HG03521 (cell line): Measurements from ENCODE around the gene ZGPAT.

Experiments
- ATAC-seq: cut with Tn5 transposase; IDR thresholded peaks from one replicate; pipeline ENCODE4 v1.9.1; 2021; ENCODE audit warnings: mild to moderate bottlenecking, moderate library complexity; ENCODE audit not compliant: unreplicated experiment

Gene ZGPAT

GRCh38 chr20:63691711-63692435 lies 16.0 kb upstream of the ZGPAT start:
- ATAC-seq = no peak

- ATAC-seq = no peak
These were observed 15.3 kb upstream of the ZGPAT start for GRCh38 chr20:63692436-63693082.

- ATAC-seq = no peak
These were observed 14.6 kb upstream of the ZGPAT start for GRCh38 chr20:63693083-63693732.

GRCh38 chr20:63693733-63694583 lies 13.9 kb upstream of the ZGPAT start:
- ATAC-seq = no peak

- ATAC-seq = no peak
These were observed 13.0 kb upstream of the ZGPAT start for GRCh38 chr20:63694584-63695423.

GRCh38 chr20:63695424-63696305 lies 12.2 kb upstream of the ZGPAT start:
- no peak for ATAC-seq

GRCh38 chr20:63696306-63696627 lies 11.6 kb upstream of the ZGPAT start:
- ATAC-seq = no peak

- ATAC-seq = no peak
These were observed 11.0 kb upstream of the ZGPAT start, which contains the start of gene TNFRSF6B for GRCh38 chr20:63696628-63697356. Gene TNFRSF6B (plus strand): TSS chr20:63696652. CDS start chr20:63696768, 116 bp downstream.

GRCh38 chr20:63697357-63697867 lies 10.4 kb upstream of the ZGPAT start:
- ATAC-seq = no peak

GRCh38 chr20:63697868-63698545 lies 9.8 kb upstream of the ZGPAT start:
- ATAC-seq = no peak

GRCh38 chr20:63698739-63699465 lies 8.9 kb upstream of the ZGPAT start:
- no peak for ATAC-seq

- no peak for ATAC-seq
These were observed 8.2 kb upstream of the ZGPAT start for GRCh38 chr20:63699466-63700198.

GRCh38 chr20:63700199-63701050 lies 7.4 kb upstream of the ZGPAT start:
- ATAC-seq = no peak

GRCh38 chr20:63701051-63701328 lies 6.8 kb upstream of the ZGPAT start:
- no peak for ATAC-seq

- ATAC-seq = no peak
These were observed 6.4 kb upstream of the ZGPAT start for GRCh38 chr20:63701329-63702035.
